H9 (cell line): Measurements from ENCODE around the gene PHACTR1. TPM values are rescaled to one million over a fixed set of nuclear protein-coding genes. Genes with fewer than 3 reads are reported as not detected.

Source experiments
- DNase-seq: peaks from one replicate; pipeline ENCODE4 v3.0.0-alpha.2; 2017
- H2AFZ ChIP-seq: one replicate; pipeline ENCODE4 v1.6.1; 2013; ENCODE audit warnings: mild to moderate bottlenecking, low read length, control low read depth, moderate library complexity
- H2AK5ac ChIP-seq: 2 replicates; pipeline ENCODE4 v1.6.1; 2013; ENCODE audit warnings: low read length, control low read depth, mixed read lengths; ENCODE audit not compliant: insufficient read length
- H2BK120ac ChIP-seq: one replicate; pipeline ENCODE4 v1.6.1; 2013; ENCODE audit warnings: low read depth, mild to moderate bottlenecking, low read length, control low read depth, inconsistent platforms; ENCODE audit not compliant: poor library complexity, severe bottlenecking
- H2BK12ac ChIP-seq: 2 replicates; pipeline ENCODE4 v1.6.1; 2013; ENCODE audit warnings: low read length, control low read depth, mixed read lengths, low read depth; ENCODE audit not compliant: insufficient read length
- H2BK15ac ChIP-seq: 2 replicates; pipeline ENCODE4 v1.6.1; 2013; ENCODE audit warnings: low read depth, low read length, control low read depth
- H2BK20ac ChIP-seq: one replicate; pipeline ENCODE4 v1.6.1; 2013; ENCODE audit warnings: low read depth, mild to moderate bottlenecking, low read length, control low read depth, inconsistent platforms; ENCODE audit not compliant: poor library complexity, severe bottlenecking
- H2BK5ac ChIP-seq: 2 replicates; pipeline ENCODE4 v1.6.1; 2013; ENCODE audit warnings: low read length, control low read depth, mixed read lengths; ENCODE audit not compliant: insufficient read length
- H3K14ac ChIP-seq: 2 replicates; pipeline ENCODE4 v1.6.1; 2013; ENCODE audit warnings: low read length, control low read depth; ENCODE audit not compliant: insufficient read depth
- H3K18ac ChIP-seq: 2 replicates; pipeline ENCODE4 v1.6.1; 2013; ENCODE audit warnings: low read depth, mild to moderate bottlenecking, mixed read lengths, low read length, control low read depth; ENCODE audit not compliant: insufficient read length
- H3K23ac ChIP-seq: 2 replicates; pipeline ENCODE4 v1.6.1; 2013; ENCODE audit warnings: low read length, control low read depth, mixed read lengths, low read depth; ENCODE audit not compliant: insufficient read length
- H3K23me2 ChIP-seq: 2 replicates; pipeline ENCODE4 v1.6.1; 2013; ENCODE audit warnings: low read depth, mild to moderate bottlenecking, mixed read lengths, low read length, control low read depth; ENCODE audit not compliant: insufficient read length, poor library complexity, severe bottlenecking
- H3K27ac ChIP-seq: 2 replicates; pipeline ENCODE4 v1.5.1; 2013; ENCODE audit warnings: low read length, control low read depth, mixed read lengths, low read depth; ENCODE audit not compliant: insufficient read length
- H3K27me3 ChIP-seq: 2 replicates; pipeline ENCODE4 v1.6.1; 2013; ENCODE audit warnings: low read length, control low read depth, inconsistent platforms; ENCODE audit not compliant: insufficient read depth
- H3K4ac ChIP-seq: 2 replicates; pipeline ENCODE4 v1.6.1; 2013; ENCODE audit warnings: low read depth, mild to moderate bottlenecking, control low read depth, inconsistent platforms, low read length, moderate library complexity
- H3K4me1 ChIP-seq: 2 replicates; pipeline ENCODE4 v1.6.1; 2013; ENCODE audit warnings: low read length, control low read depth, inconsistent platforms; ENCODE audit not compliant: insufficient read depth
- H3K4me2 ChIP-seq: 2 replicates; pipeline ENCODE4 v1.6.1; 2013; ENCODE audit warnings: low read length, control low read depth, mixed read lengths; ENCODE audit not compliant: insufficient read length, insufficient read depth
- H3K56ac ChIP-seq: 2 replicates; pipeline ENCODE4 v1.6.1; 2013; ENCODE audit warnings: low read depth, mild to moderate bottlenecking, mixed read lengths, low read length, control low read depth; ENCODE audit not compliant: insufficient read length
- H3K79me1 ChIP-seq: 2 replicates; pipeline ENCODE4 v1.6.1; 2013; ENCODE audit warnings: low read depth, mild to moderate bottlenecking, moderate library complexity, low read length, control low read depth, inconsistent platforms; ENCODE audit not compliant: insufficient read depth, poor library complexity, severe bottlenecking
- H3K79me2 ChIP-seq: 2 replicates; pipeline ENCODE4 v1.6.1; 2013; ENCODE audit warnings: low read length, control low read depth, inconsistent platforms; ENCODE audit not compliant: insufficient read depth
- H3K9ac ChIP-seq: 2 replicates; pipeline ENCODE4 v1.6.1; 2013; ENCODE audit warnings: low read length, control low read depth, mixed read lengths; ENCODE audit not compliant: insufficient read length; ENCODE audit errors: extremely low read depth
- H3K9me3 ChIP-seq: one replicate; pipeline ENCODE4 v1.6.1; 2013; ENCODE audit warnings: low read depth, low read length, inconsistent platforms; ENCODE audit not compliant: control insufficient read depth
- H3T11ph ChIP-seq: one replicate; pipeline ENCODE4 v1.6.1; 2013; ENCODE audit warnings: mild to moderate bottlenecking, low read length, control low read depth, inconsistent platforms
- H4K20me1 ChIP-seq: one replicate; pipeline ENCODE4 v1.6.1; 2013; ENCODE audit not compliant: control insufficient read depth, insufficient read length, insufficient read depth
- H4K5ac ChIP-seq: 2 replicates; pipeline ENCODE4 v1.6.1; 2013; ENCODE audit warnings: low read depth, mild to moderate bottlenecking, mixed read lengths, low read length, control low read depth; ENCODE audit not compliant: insufficient read length
- H4K8ac ChIP-seq: replicated peaks from 2 replicates; pipeline ENCODE4 v1.6.1; 2013; ENCODE audit warnings: low read length, control low read depth, mixed read lengths, low read depth; ENCODE audit not compliant: insufficient read length
- H4K91ac ChIP-seq: 2 replicates; pipeline ENCODE4 v1.6.1; 2013; ENCODE audit warnings: low read depth, mild to moderate bottlenecking, moderate library complexity, mixed read lengths, low read length, control low read depth; ENCODE audit not compliant: insufficient read length
- H3K27ac Mint-ChIP-seq, 3 experiments: 2 replicates in 2 of 3; 3 replicates in 1 of 3; pipeline ENCODE4 v1.8.0; 2020 to 2021; ENCODE audit warnings: mixed read lengths in 3 of 3, mild to moderate bottlenecking in 1 of 3, moderate library complexity in 1 of 3
- H3K27me3 Mint-ChIP-seq: 2 replicates; pipeline ENCODE4 v1.8.0; 2021; ENCODE audit warnings: low read depth, mild to moderate bottlenecking, moderate library complexity, mixed read lengths
- H3K36me3 Mint-ChIP-seq, 3 experiments: 2 replicates in 2 of 3; 3 replicates in 1 of 3; pipeline ENCODE4 v1.8.0; 2020 to 2021; ENCODE audit warnings: low read depth in 3 of 3, mixed read lengths in 3 of 3; ENCODE audit not compliant: insufficient read depth in 1 of 3
- H3K4me1 Mint-ChIP-seq, 2 experiments: 2 replicates each; pipeline ENCODE4 v1.8.0; 2020; ENCODE audit warnings: mixed read lengths in 2 of 2
- H3K4me3 Mint-ChIP-seq, 2 experiments: 2 replicates in 1 of 2; 3 replicates in 1 of 2; pipeline ENCODE4 v1.8.0; 2020 to 2021; ENCODE audit warnings: mild to moderate bottlenecking in 2 of 2, mixed read lengths in 2 of 2, moderate library complexity in 1 of 2
- H3K9me3 Mint-ChIP-seq, 2 experiments: 2 replicates in 1 of 2; 3 replicates in 1 of 2; pipeline ENCODE4 v1.8.0; 2020; ENCODE audit warnings: mild to moderate bottlenecking in 2 of 2, mixed read lengths in 2 of 2, moderate library complexity in 1 of 2
- WGBS: extraction: QIAGEN DNeasy Blood & Tissue Kit; methylation state at CpG from one replicate; pipeline ENCODE4 v1.1.7; 2013; ENCODE audit warnings: missing lambda C conversion rate, low lambda C conversion rate, mixed read lengths; ENCODE audit not compliant: insufficient read length; ENCODE audit errors: extremely low coverage; 5-methylcytosine and 5-hydroxymethylcytosine counted together
- total RNA-seq: library from RNA; stranded (reverse); gene quantifications from 2 replicates; pipeline ENCODE4 v1.2.1, GENCODE V29; 2021
- TF ChIP-seq, protein P1 (sequence below): fragments of 200-600 bp; sonication (generic); conservative IDR thresholded peaks from 3 replicates; pipeline ENCODE4 v1.8.0; 2021; ENCODE audit warnings: antibody characterized with exemption, mild to moderate bottlenecking

The PHACTR1 gene
- total RNA-seq, 1 experiment from 2014 or later, result 15.9 TPM

DNA sequence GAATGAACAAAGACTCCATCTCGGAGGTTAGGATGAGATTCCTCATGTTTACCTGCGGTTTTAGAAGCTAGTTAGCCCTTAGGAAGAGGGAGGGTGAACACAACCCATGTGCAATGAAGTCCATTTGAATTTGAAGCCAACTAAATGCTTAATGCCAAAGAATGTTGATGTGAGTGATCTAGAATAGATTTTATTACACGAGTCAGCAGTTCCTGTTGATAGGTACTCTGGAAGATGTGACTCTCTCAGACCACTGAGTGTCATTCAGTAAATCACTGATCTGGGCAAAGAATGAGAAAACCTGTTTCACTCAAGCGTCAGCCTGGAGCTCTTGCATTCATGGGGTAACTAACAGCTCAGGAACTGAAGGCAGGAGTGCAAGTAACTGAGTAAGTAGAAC, 505.5 kb downstream of the PHACTR1 start:
- Histone ChIP-seq H3K4ac (no peak overlapping the region), H3K79me2 (no peaks in the 10 kb centered on the region), H3K23me2 (no peaks in the 10 kb centered on the region), H3K14ac (no peak overlapping the region), H3K56ac (no peak overlapping the region), H4K5ac (no peak overlapping the region), H2BK5ac (no peak overlapping the region), H2AK5ac (no peak overlapping the region), H2BK120ac (no peak overlapping the region), H3K18ac (no peak overlapping the region), H4K20me1 (no peaks in the 10 kb centered on the region), H3K4me1 (no peaks in the 10 kb centered on the region), H2AFZ (no peak overlapping the region), H3K27ac (no peak overlapping the region), H3K79me1 (no peaks in the 10 kb centered on the region), H2BK20ac (no peak overlapping the region), H3K23ac (no peak overlapping the region), H4K8ac (no peak overlapping the region), H3K9me3 (no peaks in the 10 kb centered on the region), H3K4me2 (no peak overlapping the region), H2BK15ac (no peak overlapping the region), H3T11ph (no peak overlapping the region), H2BK12ac (no peak overlapping the region), H3K27me3 (no peaks in the 10 kb centered on the region), H3K9ac (no peak overlapping the region), H4K91ac (no peak overlapping the region)
- H3K9me3 Mint-ChIP-seq, result no peaks in the 10 kb centered on the region
- H3K4me3 Mint-ChIP-seq, result no peak overlapping the region
- DNase-seq, result no peak
- H3K4me1 Mint-ChIP-seq, result no peaks in the 10 kb centered on the region
- no peak overlapping the region for H3K27ac Mint-ChIP-seq
- no peaks in the 10 kb centered on the region; the same call in 1 of the 2 replicates for H3K27me3 Mint-ChIP-seq
- no peaks in the 10 kb centered on the region for H3K36me3 Mint-ChIP-seq
- TF ChIP-seq, protein P1, sequence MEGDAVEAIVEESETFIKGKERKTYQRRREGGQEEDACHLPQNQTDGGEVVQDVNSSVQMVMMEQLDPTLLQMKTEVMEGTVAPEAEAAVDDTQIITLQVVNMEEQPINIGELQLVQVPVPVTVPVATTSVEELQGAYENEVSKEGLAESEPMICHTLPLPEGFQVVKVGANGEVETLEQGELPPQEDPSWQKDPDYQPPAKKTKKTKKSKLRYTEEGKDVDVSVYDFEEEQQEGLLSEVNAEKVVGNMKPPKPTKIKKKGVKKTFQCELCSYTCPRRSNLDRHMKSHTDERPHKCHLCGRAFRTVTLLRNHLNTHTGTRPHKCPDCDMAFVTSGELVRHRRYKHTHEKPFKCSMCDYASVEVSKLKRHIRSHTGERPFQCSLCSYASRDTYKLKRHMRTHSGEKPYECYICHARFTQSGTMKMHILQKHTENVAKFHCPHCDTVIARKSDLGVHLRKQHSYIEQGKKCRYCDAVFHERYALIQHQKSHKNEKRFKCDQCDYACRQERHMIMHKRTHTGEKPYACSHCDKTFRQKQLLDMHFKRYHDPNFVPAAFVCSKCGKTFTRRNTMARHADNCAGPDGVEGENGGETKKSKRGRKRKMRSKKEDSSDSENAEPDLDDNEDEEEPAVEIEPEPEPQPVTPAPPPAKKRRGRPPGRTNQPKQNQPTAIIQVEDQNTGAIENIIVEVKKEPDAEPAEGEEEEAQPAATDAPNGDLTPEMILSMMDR, result no peak
- no CpG with 5 or more reads among the region's 4 CpGs for WGBS
